Skin epidermis (tissue), 12 donors: ENCODE measurements around the gene MYOM3.
"Not testable (repeated sequence)": the region's sequence is repeated elsewhere in the genome, so short reads cannot be mapped to it uniquely, and the experiment has no call there.

Experiments
- H3K27ac ChIP-seq, 21 experiments: fragments of 200-600 bp; sonication (generic) in 11 of 21; one replicate each; pipeline ENCODE4 v1.5.0; 2020; ENCODE audit warnings: mild to moderate bottlenecking in 3 of 21, inconsistent platforms in 2 of 21, moderate library complexity in 2 of 21
- H3K4me3 ChIP-seq, 7 experiments: fragments of 200-600 bp; sonication (generic) in 2 of 7; one replicate each; pipeline ENCODE4 v1.5.0; 2020; ENCODE audit warnings: inconsistent platforms in 2 of 7, mild to moderate bottlenecking in 2 of 7, moderate library complexity in 1 of 7

The MYOM3 gene

DNA sequence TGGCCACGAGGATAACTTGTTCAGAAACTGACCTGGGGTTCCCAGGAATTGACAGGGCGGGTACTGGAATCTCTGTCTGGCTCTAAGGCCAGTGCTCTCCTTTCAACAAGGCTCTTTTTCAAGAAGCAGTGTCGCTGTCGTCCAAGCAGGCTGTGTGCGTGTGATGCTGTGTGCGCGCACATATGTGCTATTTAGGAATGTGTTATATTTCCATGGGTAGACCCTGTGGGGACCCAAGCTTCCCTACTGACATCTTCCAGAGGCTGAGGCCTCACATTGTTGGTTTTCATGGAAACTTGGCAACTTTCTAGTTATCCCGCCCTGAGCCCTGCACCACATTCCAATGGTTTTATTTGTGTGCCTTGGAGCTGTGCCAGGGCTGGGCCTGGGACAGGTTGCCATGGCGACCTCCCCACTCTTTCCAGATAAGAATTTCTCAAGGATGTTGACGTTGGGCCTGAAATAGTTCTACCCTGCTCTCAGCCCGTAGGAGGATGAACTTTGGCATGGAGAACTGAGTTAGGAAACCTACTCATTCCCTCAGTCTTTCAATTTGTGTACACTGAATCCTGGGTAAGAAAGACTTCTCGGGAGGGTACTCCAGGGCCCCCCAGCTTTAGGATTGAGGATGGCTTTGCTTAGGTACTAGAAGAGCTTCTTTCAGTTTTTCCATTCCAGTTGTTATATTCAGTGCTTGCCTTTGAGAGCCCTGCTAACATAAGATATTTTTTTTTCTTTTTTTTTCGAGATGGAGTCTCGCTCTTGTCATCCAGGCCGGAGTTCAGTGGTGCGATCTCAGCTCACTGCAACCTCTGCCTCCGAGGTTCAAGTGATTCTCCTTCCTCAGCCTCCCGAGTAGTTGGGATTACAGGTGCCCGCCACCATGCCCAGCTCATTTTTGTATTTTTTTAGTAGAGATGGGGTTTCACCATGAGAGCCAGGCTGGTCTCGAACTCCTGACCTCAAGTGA, 93.0 kb downstream of the MYOM3 start:
- Histone ChIP-seq H3K4me3 (no peak overlapping the region), H3K27ac (peak overlapping the region in 19 of 21 experiments; percentile 39 to 87 (median 73))

- peak overlapping the region in 7 of 21 experiments; percentile 30 to 87 (median 51) for H3K27ac ChIP-seq
Measured at GRCh38 chr1:24015221-24016210, 96.4 kb downstream of the MYOM3 start.

GRCh38 chr1:24012878-24013277, 99.1 kb downstream of the MYOM3 start:
- not testable (repeated sequence) for H3K27ac ChIP-seq, H3K4me3 ChIP-seq

More at GRCh38 chr1:24015221-24016210, 96.4 kb downstream of the MYOM3 start:
- H3K4me3 ChIP-seq: no peak overlapping the region

- no peak overlapping the region for H3K4me3 ChIP-seq
- H3K27ac ChIP-seq: no peak overlapping the region
Measured at GRCh38 chr1:24010650-24011049, 101.3 kb downstream of the MYOM3 start.

DNA sequence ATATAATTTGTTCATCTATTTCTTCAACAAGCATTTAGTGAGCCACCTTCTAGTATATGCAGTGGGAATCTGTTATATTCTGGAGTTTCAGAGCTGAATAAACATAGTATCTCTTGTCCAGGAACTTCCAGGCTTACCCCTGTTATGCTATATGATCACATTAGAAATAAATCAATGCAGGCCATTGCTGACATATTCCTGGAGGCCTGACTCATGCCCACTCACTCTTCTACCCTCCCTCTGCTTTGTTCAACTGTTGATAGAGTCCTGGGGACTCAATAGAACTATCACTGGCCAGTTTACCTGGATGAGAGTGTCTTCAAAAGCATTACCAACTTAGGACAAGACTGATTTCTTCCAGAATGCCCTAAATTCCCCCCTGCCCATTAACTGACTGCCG, 102.5 kb downstream of the MYOM3 start:
- Histone ChIP-seq H3K27ac (peak overlapping the region in 1 of 21 experiments; percentile 10), H3K4me3 (no peak overlapping the region)

DNA sequence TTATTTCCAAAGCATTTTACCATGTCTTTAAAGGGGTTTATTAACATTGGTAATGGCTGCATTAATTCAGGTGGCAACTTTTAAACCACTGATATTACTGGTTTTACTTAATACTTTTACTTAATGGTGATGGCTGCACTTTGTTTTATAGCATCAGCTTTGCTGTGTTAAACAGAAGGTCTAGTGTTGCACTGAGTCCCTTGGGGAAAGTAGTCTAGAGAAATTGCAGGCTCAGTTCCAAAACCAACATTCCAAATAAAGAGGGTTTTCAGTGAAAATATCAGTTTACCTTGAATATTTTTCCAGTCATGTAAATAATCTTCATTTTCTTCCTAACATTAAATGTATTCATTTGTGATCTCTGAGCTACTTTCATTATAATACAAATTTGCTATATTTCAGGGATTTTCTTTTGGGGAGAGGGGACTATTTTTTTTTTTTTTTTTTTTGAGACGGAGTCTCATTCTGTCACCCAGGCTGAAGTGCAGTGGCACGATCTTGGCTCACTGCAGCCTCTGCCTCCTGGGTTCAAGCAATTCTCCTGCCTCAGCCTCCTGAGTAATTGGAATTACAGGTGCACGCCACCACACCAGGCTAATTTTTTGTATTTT, 103.3 kb downstream of the MYOM3 start:
- H3K27ac ChIP-seq: peak overlapping the region in 1 of 21 experiments; percentile 13
- not testable (repeated sequence) for H3K4me3 ChIP-seq

GRCh38 chr1:24007079-24007478, 104.9 kb downstream of the MYOM3 start:
- no peak overlapping the region for H3K27ac ChIP-seq
- no peak overlapping the region for H3K4me3 ChIP-seq
